Trophoblast cell (in vitro differentiated cells and primary cell): ENCODE measurements around the gene CHI3L2.

Experiments
- DNase-seq, 2 donors: peaks; one replicate each; pipeline ENCODE4 v3.0.0-alpha.2; 2016
- H2AFZ ChIP-seq: 2 replicates; pipeline ENCODE4 v1.6.1; 2013; ENCODE audit warnings: low read length, moderate library complexity, mild to moderate bottlenecking; ENCODE audit not compliant: insufficient read depth, poor library complexity
- H2AK5ac ChIP-seq: 2 replicates; pipeline ENCODE4 v1.6.1; 2013; ENCODE audit warnings: mild to moderate bottlenecking, low read length
- H2BK120ac ChIP-seq: 2 replicates; pipeline ENCODE4 v1.6.1; 2013; ENCODE audit warnings: low read length, mild to moderate bottlenecking, moderate library complexity; ENCODE audit not compliant: insufficient read depth, poor library complexity
- H2BK12ac ChIP-seq: 2 replicates; pipeline ENCODE4 v1.6.1; 2013; ENCODE audit warnings: mild to moderate bottlenecking, low read length, moderate library complexity
- H2BK5ac ChIP-seq: 2 replicates; pipeline ENCODE4 v1.6.1; 2013; ENCODE audit warnings: low read length, low read depth, moderate library complexity, mild to moderate bottlenecking; ENCODE audit not compliant: poor library complexity
- H3K14ac ChIP-seq: 2 replicates; pipeline ENCODE4 v1.6.1; 2013; ENCODE audit warnings: mild to moderate bottlenecking, low read length
- H3K18ac ChIP-seq: 2 replicates; pipeline ENCODE4 v1.6.1; 2013; ENCODE audit warnings: mild to moderate bottlenecking, low read length
- H3K23ac ChIP-seq: 2 replicates; pipeline ENCODE4 v1.6.1; 2013; ENCODE audit warnings: low read length
- H3K27ac ChIP-seq: 2 replicates; pipeline ENCODE4 v1.5.1; 2013; ENCODE audit warnings: low read depth, mild to moderate bottlenecking, inconsistent platforms, low read length, moderate library complexity
- H3K27me3 ChIP-seq: 2 replicates; pipeline ENCODE4 v1.6.1; 2013; ENCODE audit warnings: inconsistent platforms, mild to moderate bottlenecking, low read length, moderate library complexity; ENCODE audit not compliant: insufficient read depth
- H3K36me3 ChIP-seq, 2 experiments: 1 replicate in 1 of 2; 2 replicates in 1 of 2; pipeline ENCODE4 v1.6.1; 2013; ENCODE audit warnings: low read length in 2 of 2, mild to moderate bottlenecking in 2 of 2, moderate library complexity in 1 of 2; ENCODE audit not compliant: insufficient read depth in 2 of 2, control insufficient read depth in 1 of 2
- H3K4ac ChIP-seq: 2 replicates; pipeline ENCODE4 v1.6.1; 2013; ENCODE audit warnings: low read depth, mild to moderate bottlenecking, low read length, moderate library complexity
- H3K4me1 ChIP-seq, 2 experiments: 1 replicate in 1 of 2; 2 replicates in 1 of 2; pipeline ENCODE4 v1.6.1; 2013; ENCODE audit warnings: low read length in 2 of 2, mild to moderate bottlenecking in 2 of 2, moderate library complexity in 1 of 2; ENCODE audit not compliant: insufficient read depth in 2 of 2, control insufficient read depth in 1 of 2
- H3K4me2 ChIP-seq: 2 replicates; pipeline ENCODE4 v1.6.1; 2013; ENCODE audit warnings: inconsistent platforms, mild to moderate bottlenecking, low read length, moderate library complexity
- H3K4me3 ChIP-seq: 2 replicates; pipeline ENCODE4 v1.5.1; 2013; ENCODE audit warnings: mild to moderate bottlenecking, low read depth, low read length, inconsistent platforms
- H3K79me1 ChIP-seq: one replicate; pipeline ENCODE4 v1.6.1; 2013; ENCODE audit warnings: low read length
- H3K79me2 ChIP-seq: 2 replicates; pipeline ENCODE4 v1.6.1; 2013; ENCODE audit warnings: low read length, mild to moderate bottlenecking; ENCODE audit not compliant: control insufficient read depth, insufficient read depth, poor library complexity
- H3K9ac ChIP-seq: 2 replicates; pipeline ENCODE4 v1.6.1; 2013; ENCODE audit warnings: mild to moderate bottlenecking, low read length
- H3K9me3 ChIP-seq: 2 replicates; pipeline ENCODE4 v1.6.1; 2013; ENCODE audit warnings: low read depth, mild to moderate bottlenecking, control low read depth, inconsistent platforms, low read length; ENCODE audit not compliant: insufficient read depth
- H4K12ac ChIP-seq: 2 replicates; pipeline ENCODE4 v1.6.1; 2013; ENCODE audit warnings: low read depth, mild to moderate bottlenecking, low read length, moderate library complexity
- H4K8ac ChIP-seq: 2 replicates; pipeline ENCODE4 v1.6.1; 2013; ENCODE audit warnings: low read depth, mild to moderate bottlenecking, low read length, moderate library complexity
- H4K91ac ChIP-seq: one replicate; pipeline ENCODE4 v1.6.1; 2013; ENCODE audit warnings: low read depth, mild to moderate bottlenecking, low read length, moderate library complexity
- whole genome bisulfite sequencing: extraction: QIAGEN DNeasy Blood & Tissue Kit; methylation state at CpG from one replicate; pipeline ENCODE4 v1.1.7; 2013; ENCODE audit warnings: missing lambda C conversion rate; ENCODE audit not compliant: insufficient read length, insufficient coverage; ENCODE audit errors: extremely low coverage; 5-methylcytosine and 5-hydroxymethylcytosine counted together

CHI3L2 gene

DNA sequence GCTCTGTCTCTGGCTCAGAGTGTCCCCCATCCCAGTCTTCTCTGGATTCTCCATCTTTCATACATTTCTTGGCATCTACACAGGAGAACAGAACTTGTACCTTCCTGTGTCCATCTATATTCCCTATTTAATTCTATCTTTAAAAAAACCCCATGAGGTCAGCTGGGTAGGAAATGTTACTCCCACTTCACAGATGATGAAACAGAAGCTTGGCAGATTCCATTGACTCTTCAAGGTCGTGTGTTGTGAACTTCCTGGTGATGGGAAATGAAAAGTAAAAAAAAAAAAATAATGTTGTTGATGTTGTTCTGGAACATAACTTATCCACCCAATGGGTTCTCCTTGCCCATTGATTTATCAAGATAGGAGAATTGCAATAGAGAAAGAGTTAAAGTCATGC lies 8.9 kb downstream of the CHI3L2 start:
- peak overlapping the region; percentile 97 for H2BK5ac ChIP-seq
- H3K4ac ChIP-seq: no peak overlapping the region
- peak overlapping the region; percentile 96 for H4K91ac ChIP-seq
- peak overlapping the region; percentile 86 for H3K14ac ChIP-seq
- H3K27ac ChIP-seq: peak overlapping the region; percentile 95
- H3K9ac ChIP-seq: no peak overlapping the region
- H3K79me1 ChIP-seq: peaks cover 27% of the 10 kb centered on the region
- peak overlapping the region; percentile 72 for H3K18ac ChIP-seq
- no peaks in the 10 kb centered on the region for H3K27me3 ChIP-seq
- peak overlapping the region; percentile 22 for H3K4me2 ChIP-seq
- no peak overlapping the region for H3K4me3 ChIP-seq
- no peak overlapping the region for H3K23ac ChIP-seq
- peaks cover 13 to 20% of the 10 kb centered on the region in 2 experiments for H3K4me1 ChIP-seq
- peak overlapping the region; percentile 88 for H4K8ac ChIP-seq
- peak overlapping the region; percentile 30 for H2AK5ac ChIP-seq
- no peaks in the 10 kb centered on the region for H3K79me2 ChIP-seq
- peak in 1 of 2 donors; percentile 34 for DNase-seq
- peak overlapping the region; percentile 100 for H2BK12ac ChIP-seq
- no peak overlapping the region for H4K12ac ChIP-seq
- peak overlapping the region; percentile 99 for H2BK120ac ChIP-seq
- WGBS: no CpG with 5 or more reads among the region's 1 CpG
- H2AFZ ChIP-seq: peak overlapping the region; percentile 9
- no peaks in the 10 kb centered on the region for H3K36me3 ChIP-seq
- no peaks in the 10 kb centered on the region for H3K9me3 ChIP-seq

DNA sequence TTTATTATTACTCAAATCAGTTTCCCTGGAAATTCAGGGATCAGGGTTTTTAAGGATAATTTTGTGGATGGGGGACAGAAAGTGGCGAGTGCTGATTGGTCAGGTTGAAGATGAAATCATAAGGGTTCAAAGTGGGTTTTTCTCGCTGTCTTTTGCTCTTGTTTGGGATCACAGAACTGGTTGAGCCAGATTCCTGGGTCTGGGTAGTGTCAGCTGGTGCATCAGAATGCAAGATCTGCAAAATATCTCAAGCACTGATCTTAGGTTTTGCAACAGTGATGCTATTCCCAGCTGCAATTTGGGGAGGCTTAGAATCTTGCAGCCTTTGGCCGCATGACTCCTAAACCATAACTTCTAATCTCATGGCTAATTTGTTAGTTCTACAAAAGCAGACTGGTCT lies 9.3 kb downstream of the CHI3L2 start:
- no CpG with 5 or more reads among the region's 3 CpGs for WGBS
- no peak overlapping the region for H4K91ac ChIP-seq

DNA sequence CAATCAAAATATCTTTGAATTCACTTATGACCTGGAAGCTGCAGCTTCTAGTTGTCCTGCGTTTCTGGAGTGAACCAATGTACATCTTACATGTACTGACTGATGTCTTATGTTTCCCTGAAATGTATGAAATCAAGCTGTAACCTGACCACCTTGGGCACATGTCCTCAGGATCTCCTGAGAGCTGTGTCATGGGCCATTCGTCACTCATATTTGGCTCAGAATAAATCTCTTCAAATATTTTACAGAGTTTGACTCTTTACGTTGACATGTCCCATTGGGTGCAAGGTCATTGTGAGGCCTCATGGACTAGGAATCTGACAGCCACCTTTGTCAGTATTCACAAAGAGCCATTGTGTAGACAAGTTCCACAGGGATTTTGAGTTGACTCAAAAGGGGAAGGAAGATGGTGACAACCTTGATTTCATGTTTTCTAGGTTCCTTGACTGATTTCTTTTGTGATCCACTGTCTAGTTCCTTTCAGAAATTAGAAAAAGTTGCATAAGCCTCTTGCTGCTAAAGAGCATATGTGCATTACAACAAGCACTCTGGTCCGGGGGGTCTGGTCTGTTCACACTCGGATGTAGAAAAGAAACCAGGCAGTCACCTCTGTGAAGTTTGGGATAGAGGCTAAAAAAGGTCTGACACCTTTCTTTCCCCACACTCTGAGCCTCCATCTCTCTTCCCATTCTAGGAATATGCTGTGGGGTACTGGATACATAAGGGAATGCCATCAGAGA lies 10.7 kb downstream of the CHI3L2 start:
- Histone ChIP-seq H2AFZ (no peak overlapping the region), H4K91ac (peak overlapping the region; percentile 78), H3K4me1 (peaks cover 16 to 26% of the 10 kb centered on the region in 2 experiments), H3K9ac (no peak overlapping the region), H3K4me2 (no peak overlapping the region), H3K79me2 (no peaks in the 10 kb centered on the region), H3K18ac (no peak overlapping the region), H3K27me3 (no peaks in the 10 kb centered on the region), H3K14ac (no peak overlapping the region), H2AK5ac (no peak overlapping the region), H4K12ac (no peak overlapping the region), H3K4ac (no peak overlapping the region), H3K4me3 (no peak overlapping the region), H3K79me1 (peaks cover 26% of the 10 kb centered on the region), H3K36me3 (no peaks in the 10 kb centered on the region), H3K9me3 (no peaks in the 10 kb centered on the region), H2BK12ac (peak overlapping the region; percentile 6), H4K8ac (no peak overlapping the region), H3K27ac (peak overlapping the region; percentile 96), H2BK120ac (peak overlapping the region; percentile 39), H3K23ac (no peak overlapping the region), H2BK5ac (peak overlapping the region; percentile 4)
- no CpG with 5 or more reads among the region's 5 CpGs for WGBS
- DNase-seq: peak; percentile 82 to 90

More for the DNA sequence above, 9.3 kb downstream of the CHI3L2 start:
- Histone ChIP-seq H3K4me2 (peak overlapping the region; percentile 22), H3K36me3 (no peaks in the 10 kb centered on the region), H4K8ac (no peak overlapping the region), H4K12ac (no peak overlapping the region), H2AK5ac (no peak overlapping the region), H3K9ac (no peak overlapping the region), H2BK12ac (no peak overlapping the region), H3K27ac (peak overlapping the region; percentile 96), H2AFZ (no peak overlapping the region), H3K14ac (no peak overlapping the region), H3K18ac (no peak overlapping the region), H2BK120ac (peak overlapping the region; percentile 17), H3K9me3 (no peaks in the 10 kb centered on the region), H3K4me3 (no peak overlapping the region), H3K27me3 (no peaks in the 10 kb centered on the region), H2BK5ac (no peak overlapping the region), H3K79me2 (no peaks in the 10 kb centered on the region), H3K79me1 (peaks cover 27% of the 10 kb centered on the region), H3K4me1 (peaks cover 13 to 20% of the 10 kb centered on the region in 2 experiments), H3K23ac (no peak overlapping the region), H3K4ac (no peak overlapping the region)
- peak; percentile 92 to 98 for DNase-seq

DNA sequence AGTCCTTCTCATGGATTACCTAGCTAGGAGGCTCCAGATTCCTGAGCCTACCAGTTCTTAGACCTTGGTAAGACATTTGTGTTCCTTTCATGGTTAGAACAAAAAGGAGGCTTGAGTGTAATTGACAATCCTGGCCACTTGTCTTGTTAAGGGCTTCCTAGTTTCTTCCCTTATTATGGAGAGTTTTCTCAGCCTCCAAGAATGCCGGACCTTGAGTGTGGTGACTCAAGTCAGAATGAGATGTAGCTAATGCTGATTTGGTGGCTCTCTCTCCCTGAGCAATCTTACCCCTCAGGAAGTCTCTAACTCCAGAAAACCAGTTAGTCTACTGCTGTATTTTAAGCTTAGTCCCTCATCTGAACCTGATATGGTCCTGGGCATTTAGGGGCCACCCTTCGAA lies 14.3 kb downstream of the CHI3L2 start:
- Histone ChIP-seq H2BK12ac (peak overlapping the region; percentile 59), H3K79me2 (no peaks in the 10 kb centered on the region), H3K18ac (no peak overlapping the region), H3K27ac (no peak overlapping the region), H2BK120ac (no peak overlapping the region), H4K8ac (no peak overlapping the region), H2BK5ac (peak overlapping the region; percentile 24), H3K36me3 (no peaks in the 10 kb centered on the region), H3K4ac (no peak overlapping the region), H3K9ac (no peak overlapping the region), H2AFZ (no peak overlapping the region), H4K91ac (no peak overlapping the region), H2AK5ac (no peak overlapping the region), H3K4me3 (no peak overlapping the region), H3K4me1 (peaks cover 5 to 11% of the 10 kb centered on the region in 2 experiments), H4K12ac (no peak overlapping the region), H3K79me1 (peaks cover 14% of the 10 kb centered on the region), H3K14ac (no peak overlapping the region), H3K27me3 (no peaks in the 10 kb centered on the region), H3K23ac (no peak overlapping the region), H3K9me3 (peaks cover 1% of the 10 kb centered on the region), H3K4me2 (no peak overlapping the region)
- DNase-seq: peak; percentile 39 to 74
- no CpG with 5 or more reads among the region's 2 CpGs for WGBS
